NCI-H1436 treated with DMSO at 0.1 percent for 48 hours (cell line): ENCODE data around the gene TRAPPC2L.
"Not testable (repeated sequence)": the region's sequence is repeated elsewhere in the genome, so short reads cannot be mapped to it uniquely, and the experiment has no call there.

Source experiments
- DNase-seq: peaks from one replicate; lab custom pipeline; 2025; lab: John Stamatoyannopoulos, UW

The TRAPPC2L gene

GRCh38 chr16:88878356-88878755 lies 21.4 kb downstream of the TRAPPC2L start:
- no peak for DNase-seq

DNA sequence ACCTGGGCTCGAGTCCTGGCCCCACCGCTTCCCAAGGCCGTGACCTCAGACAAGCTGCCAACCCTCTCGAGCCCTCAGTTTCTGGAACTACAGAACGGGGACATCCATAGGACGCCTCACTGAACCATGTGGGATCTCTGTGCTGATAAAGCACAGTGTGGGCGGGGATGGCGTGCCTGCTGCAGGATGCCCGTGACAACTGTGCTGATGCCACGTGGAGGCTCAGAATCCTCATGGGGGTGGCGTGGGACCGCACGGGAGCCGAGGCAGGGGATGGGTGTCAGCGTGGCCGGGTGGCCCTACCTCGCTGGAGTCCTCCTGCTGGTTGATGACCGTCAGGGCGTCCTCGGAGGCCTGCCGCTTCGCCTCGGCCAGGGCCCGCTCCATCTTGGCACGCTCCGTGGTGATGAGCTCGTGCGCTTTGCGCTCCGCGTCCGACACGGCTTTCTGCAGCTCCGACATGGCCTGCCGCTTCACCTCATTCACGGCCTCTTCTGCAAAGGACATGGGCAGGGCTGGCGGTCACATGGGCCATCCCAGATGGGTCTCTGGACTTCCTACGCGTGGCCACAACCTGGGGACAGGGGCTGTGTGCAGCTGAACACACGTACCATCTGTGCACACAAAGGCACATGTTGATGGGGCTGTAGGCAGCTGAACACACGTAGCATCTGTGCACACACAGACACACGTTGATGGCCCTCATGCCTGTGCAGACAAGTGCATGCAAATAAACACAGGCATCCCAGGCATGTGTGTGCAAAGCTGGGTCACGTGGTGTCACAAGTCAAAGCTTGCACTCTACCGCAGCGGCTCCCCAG lies 22.2 kb downstream of the TRAPPC2L start:
- no peak for DNase-seq

- no peak for DNase-seq
Observed at GRCh38 chr16:88879788-88880055, 22.8 kb downstream of the TRAPPC2L start.

DNA sequence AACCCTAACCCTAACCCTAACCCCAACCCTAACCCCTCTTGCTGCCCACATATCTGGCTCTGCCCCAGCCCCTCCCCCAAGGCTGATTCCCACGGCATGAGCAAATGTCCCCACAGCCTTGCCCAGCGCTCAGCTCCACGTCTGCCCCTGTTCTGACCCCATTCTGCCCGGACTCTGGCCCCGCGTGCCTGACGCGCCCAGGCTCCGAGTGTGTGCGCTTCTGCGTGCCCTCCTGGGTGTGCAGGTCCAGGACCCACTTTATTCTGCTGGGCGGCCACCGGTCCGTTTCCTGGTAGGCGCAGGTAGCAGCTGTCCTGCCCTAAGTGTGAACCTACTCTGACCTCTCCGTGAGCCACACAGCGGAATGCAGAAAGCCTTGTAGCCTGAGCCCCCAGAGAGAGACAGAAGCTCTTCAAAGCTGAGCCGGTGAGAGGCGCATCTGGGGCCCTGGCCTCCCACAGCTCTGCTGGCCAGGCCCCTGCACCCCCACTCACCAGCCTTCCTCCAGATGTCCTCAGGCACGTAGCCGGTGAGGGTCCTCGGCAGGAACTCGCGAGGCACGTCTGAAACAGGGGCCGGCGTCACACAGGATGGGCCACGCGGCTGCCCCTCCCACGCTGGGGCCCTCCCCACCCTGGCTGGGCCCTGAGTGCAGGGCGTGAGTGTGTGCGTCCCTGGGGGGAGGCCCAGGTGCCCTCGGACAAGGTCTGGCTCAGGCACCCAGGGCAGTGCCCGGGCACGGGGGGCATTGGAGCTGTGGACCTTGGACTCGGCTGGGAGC lies 23.5 kb downstream of the TRAPPC2L start:
- no peak for DNase-seq

DNA sequence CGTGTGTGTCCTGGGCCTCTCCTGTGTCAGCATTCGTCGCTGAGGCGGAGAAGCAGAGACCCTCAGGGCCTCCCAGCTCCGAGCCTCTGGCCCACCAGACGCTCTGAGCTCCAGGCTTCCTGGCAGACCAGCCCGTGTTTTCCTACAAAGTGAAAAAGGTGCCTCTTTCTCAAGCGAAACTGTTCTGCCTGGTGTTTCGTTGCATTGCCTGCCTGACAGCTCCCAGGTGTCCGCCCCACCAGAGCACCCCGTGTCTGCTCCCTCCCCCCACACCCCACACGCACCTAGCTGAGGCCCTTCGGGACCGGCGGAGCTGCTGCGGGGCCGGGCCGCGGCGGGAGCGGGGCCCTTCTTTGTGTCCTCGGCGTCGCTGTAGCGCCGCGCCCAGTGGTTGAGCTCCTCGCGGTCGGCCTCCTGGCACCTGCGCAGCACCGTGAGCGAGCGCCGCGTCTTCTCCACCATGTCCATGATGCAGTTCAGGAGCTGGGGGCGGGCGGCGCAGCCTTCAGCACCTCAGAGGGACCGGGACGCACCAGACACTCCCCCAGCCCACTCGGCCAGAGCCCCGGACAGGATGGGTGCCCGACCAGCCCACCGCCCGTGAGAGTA lies 24.2 kb downstream of the TRAPPC2L start:
- no peak for DNase-seq

DNA sequence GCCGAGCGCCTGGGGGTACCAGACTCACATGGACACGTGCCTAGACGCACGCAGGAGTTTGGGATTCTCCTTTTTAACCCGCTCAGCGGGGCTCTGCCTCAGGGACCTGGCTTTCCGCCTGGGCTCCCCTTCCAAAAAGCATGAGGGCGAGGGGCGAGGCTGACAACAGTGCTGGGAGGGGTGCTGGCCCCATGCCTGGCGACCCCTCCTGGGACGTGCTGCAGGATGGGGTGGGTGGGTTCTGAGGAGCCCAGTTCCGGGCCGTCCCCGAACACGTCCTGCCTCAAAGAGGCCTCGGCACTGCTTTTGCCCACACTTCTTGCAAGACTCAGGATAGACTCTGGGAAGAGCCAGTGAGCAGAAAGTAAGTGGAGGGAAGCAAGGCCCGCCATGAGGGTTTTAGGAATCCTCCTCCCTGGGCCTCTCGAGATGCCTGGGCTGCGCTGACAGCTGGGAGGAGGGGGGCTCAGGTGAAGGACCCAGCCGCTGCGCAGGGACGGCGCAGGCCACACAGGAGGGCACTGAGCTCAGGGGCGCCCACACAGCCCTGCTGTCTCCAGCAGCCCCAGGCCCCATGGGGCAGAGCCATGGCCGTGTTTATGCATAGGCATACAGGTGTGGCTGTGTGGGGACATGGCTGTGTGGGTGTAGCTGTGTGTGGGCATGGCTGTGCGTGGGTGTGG lies 24.9 kb downstream of the TRAPPC2L start:
- no peak for DNase-seq

DNA sequence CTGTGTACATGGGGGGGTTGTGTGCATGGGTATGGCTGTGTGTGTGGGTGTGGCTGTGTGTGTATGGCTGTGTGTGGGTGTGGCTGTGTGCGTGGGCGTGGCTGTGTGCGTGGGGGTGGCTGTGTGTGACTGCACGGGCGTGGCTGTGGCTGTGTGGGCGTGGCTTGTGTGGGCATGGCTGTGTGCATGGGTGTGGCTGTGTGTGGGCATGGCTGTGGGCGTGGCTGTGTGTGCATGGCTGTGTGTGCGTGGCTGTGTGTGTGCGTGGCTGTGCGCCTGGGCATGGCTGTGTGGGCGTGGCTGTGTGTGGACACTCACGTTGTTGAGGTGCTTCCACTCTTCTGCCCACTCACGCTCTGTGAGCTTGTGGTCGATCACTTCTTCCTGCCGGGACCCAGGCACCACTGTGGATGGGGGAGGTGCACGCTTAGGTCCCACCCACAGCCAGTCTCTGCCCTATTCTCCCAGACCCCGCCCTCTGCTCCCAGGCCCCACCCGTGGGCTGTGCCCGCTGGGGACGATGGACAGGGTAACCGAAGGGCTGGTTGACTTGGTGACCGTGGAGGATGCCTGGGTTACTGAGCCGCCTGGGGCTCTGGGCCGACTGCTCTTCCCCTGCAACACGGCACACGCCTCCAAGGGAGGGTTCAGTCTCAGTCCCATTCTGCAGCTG lies 25.6 kb downstream of the TRAPPC2L start:
- no peak for DNase-seq

DNA sequence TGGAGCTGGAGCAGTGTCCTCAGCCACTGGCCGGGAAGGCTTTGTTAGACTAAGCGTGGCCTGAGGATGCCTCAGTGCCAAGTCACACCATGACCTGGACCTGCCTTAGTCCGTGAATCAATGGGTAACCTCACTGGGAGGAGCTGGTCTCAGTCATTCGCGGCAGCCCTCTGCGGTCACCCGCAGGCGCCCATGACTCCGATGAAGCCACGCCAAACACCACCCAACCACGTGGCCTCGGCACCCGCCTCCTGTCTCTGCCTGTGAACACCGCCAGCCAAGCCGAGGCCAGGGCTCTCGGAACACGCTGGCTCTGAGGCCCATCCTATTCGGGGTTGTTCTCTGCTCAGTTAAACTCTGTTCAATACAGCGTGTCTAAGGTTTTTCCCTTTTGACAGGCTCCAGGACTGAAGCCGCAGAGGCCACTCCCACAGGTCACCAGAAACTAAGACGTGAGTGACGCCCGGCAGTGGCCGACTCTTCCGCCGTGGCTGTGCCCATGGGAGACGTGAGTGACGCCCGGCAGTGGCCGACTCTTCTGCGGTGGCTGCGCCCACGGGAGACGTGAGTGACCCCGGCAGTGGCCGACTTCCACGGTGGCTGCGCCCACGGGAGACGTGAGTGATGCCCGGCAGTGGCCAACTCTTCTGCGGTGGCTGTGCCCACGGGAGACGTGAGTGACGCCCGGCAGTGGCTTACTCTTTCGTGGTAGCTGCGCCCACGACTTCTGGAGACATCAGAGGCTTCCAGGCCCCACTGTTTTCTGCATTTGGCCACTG lies 26.4 kb downstream of the TRAPPC2L start:
- no peak for DNase-seq

DNA sequence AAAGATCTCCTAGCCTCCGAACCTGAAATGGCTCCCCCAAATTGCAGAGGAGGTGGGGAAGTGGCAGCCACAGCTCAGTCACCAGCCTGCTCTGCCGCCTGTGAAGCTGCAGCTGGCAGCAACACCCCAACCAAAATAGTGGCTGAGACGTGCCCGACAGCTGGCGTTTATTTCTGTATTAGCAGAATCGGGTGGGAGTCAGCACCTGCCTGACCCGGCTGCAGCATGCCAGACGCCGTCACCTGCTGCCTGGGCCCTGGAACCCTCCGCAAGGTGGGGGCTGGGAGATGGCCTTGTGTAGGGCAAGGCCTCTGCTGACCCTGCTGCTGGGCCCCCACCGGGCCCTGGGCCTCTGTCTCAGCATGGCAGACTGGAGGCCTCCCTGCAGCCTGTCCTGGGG lies 27.0 kb downstream of the TRAPPC2L start:
- DNase-seq, result no peak

- DNase-seq, result no peak
Observed at GRCh38 chr16:88884569-88885271, 27.8 kb downstream of the TRAPPC2L start.

GRCh38 chr16:88885693-88886280 lies 28.9 kb downstream of the TRAPPC2L start:
- no peak for DNase-seq

- DNase-seq, result no peak
Observed at GRCh38 chr16:88886420-88886844, 29.5 kb downstream of the TRAPPC2L start.

- DNase-seq, result no peak
Observed at GRCh38 chr16:88886845-88887521, 30.1 kb downstream of the TRAPPC2L start.

- no peak for DNase-seq
Observed at GRCh38 chr16:88888057-88888456, 31.1 kb downstream of the TRAPPC2L start.

DNA sequence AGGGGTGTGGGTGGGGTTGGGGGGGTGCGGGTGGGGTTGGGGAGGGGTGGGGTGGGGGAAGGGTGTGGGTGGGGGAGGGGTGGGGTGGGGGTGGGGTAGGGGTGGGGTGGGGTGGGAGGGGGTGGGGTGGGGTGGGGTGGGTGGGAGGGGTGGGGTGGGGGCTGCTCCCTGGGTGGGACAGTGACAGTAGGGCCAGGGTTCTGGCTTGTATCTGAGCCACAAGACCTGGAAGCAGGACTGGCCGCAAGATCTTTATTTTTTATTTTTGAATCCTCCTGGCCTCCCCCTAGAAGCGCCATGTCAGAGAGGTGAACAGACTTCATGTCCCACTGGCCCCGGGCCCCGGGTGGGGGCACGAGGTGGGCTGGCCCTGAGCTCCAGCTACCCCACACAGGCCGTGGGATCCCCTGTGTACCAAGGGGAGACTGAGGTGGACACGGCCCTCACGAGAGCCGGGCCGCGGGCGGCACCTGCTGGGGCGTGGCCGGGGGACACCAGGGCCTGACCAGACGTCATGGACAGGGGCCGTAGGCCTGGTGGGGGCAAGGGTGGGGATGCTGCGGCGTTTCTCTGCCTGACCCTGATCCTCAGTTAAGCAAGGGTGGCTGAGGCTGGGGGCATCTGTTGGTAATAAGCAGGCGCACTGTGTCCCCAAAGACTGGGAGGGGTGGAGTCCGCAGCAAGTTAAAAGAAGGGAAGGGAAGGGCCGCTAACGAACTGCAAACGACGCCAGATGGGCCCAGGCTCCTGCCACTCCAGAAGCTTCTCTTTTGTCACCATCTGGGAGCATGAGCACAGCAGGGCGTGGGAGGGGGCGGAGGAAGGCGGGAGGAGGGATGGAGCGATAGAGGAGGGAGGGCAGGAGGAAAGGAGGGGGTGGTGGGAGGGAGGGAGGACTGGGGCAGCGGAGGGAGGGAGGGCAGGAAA lies 31.8 kb downstream of the TRAPPC2L start:
- DNase-seq, result no peak

DNA sequence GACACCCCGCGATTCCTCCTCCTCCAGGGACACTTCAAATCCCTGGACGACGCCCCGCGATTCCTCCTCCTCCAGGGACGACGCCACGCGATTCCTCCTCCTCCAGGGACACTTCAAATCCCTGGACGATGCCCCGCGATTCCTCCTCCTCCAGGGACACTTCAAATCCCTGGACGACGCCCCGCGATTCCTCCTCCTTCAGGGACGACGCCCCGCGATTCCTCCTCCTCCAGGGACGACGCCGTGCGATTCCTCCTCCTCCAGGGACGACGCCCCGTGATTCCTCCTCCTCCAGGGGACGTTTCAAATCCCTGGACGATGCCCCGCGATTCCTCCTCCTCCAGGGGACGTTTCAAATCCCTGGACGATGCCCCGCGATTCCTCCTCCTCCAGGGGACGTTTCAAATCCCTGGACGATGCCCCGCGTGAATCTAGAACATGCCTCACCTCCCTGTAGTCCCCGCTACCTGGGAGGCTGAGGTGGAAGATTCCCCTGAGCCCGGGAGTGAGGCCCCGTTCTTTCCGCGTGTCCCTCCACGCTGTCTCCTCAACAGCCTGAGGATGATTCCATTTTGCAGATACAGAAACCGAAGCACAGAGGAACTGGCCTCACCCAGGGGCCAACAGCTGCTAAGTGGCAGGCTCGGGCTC lies 32.9 kb downstream of the TRAPPC2L start:
- not testable (repeated sequence) for DNase-seq

DNA sequence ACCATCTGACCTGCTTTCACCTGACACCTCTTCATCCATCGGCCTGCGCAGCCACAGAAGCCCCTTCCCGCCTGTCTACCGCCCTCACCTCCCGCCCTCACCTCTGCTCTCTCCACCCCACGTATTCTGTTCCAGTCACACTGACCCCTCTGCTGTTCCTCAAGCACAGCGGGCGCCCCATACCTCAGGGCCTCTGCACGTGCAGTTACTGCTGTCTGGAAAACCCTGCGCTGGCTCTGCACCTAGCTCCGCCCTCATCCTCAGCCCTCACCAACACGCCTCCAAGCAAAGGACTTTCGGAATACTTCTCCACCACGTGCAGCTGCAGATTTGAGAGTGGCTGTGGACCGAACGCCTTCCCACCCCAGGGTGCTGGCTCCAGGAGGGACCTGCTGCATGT lies 34.2 kb downstream of the TRAPPC2L start:
- no peak for DNase-seq

- no peak for DNase-seq
Observed at GRCh38 chr16:88892065-88892464, 35.1 kb downstream of the TRAPPC2L start.
